HEK293 (cell line): ENCODE results near the gene RNASE4.

ENCODE experiments used
- SP3 ChIP-seq: fragments of 450-650 bp; formaldehyde crosslinking; IDR thresholded peaks from 2 replicates; pipeline ENCODE4 v1.5.1; 2016; ENCODE audit warnings: missing biosample characterization, missing genetic modification characterization
- WT1 ChIP-seq: fragments of 450-650 bp; formaldehyde crosslinking; IDR thresholded peaks from 2 replicates; pipeline ENCODE4 v1.5.1; 2016; ENCODE audit warnings: missing biosample characterization, missing genetic modification characterization
- ZFP3 ChIP-seq: fragments of 450-650 bp; formaldehyde crosslinking; IDR thresholded peaks from 2 replicates; pipeline ENCODE4 v1.5.1; 2016; ENCODE audit warnings: low read depth, missing biosample characterization, missing genetic modification characterization
- ZIC2 ChIP-seq: fragments of 450-650 bp; formaldehyde crosslinking; IDR thresholded peaks from 2 replicates; pipeline ENCODE4 v1.5.1; 2016; ENCODE audit warnings: missing biosample characterization, missing genetic modification characterization
- ZNF114 ChIP-seq: fragments of 450-650 bp; formaldehyde crosslinking; IDR thresholded peaks from 2 replicates; pipeline ENCODE4 v1.5.0; 2017; ENCODE audit warnings: missing biosample characterization, missing genetic modification characterization
- ZNF121 ChIP-seq: fragments of 450-650 bp; formaldehyde crosslinking; IDR thresholded peaks from 2 replicates; pipeline ENCODE4 v1.5.1; 2016; ENCODE audit warnings: missing biosample characterization, missing genetic modification characterization
- ZNF24 ChIP-seq: fragments of 450-650 bp; formaldehyde crosslinking; IDR thresholded peaks from 2 replicates; pipeline ENCODE4 v1.5.1; 2016; ENCODE audit warnings: missing biosample characterization, missing genetic modification characterization
- ZNF394 ChIP-seq: fragments of 450-650 bp; formaldehyde crosslinking; IDR thresholded peaks from 2 replicates; pipeline ENCODE4 v1.5.1; 2016; ENCODE audit warnings: missing biosample characterization, missing genetic modification characterization, mild to moderate bottlenecking, moderate library complexity, borderline replicate concordance
- ZNF426 ChIP-seq: fragments of 450-650 bp; formaldehyde crosslinking; IDR thresholded peaks from 2 replicates; pipeline ENCODE4 v1.5.1; 2017; ENCODE audit warnings: missing biosample characterization, missing genetic modification characterization, mild to moderate bottlenecking, inconsistent platforms, moderate library complexity
- ZNF624 ChIP-seq: fragments of 450-650 bp; formaldehyde crosslinking; IDR thresholded peaks from 2 replicates; pipeline ENCODE4 v1.5.1; 2017; ENCODE audit warnings: missing biosample characterization, missing genetic modification characterization
- ZNF658 ChIP-seq: fragments of 450-650 bp; formaldehyde crosslinking; IDR thresholded peaks from 2 replicates; pipeline ENCODE4; 2016; ENCODE audit warnings: missing biosample characterization, missing genetic modification characterization
- ZNF791 ChIP-seq: fragments of 450-650 bp; formaldehyde crosslinking; IDR thresholded peaks from 2 replicates; pipeline ENCODE4 v1.5.1; 2016; ENCODE audit warnings: missing biosample characterization, missing genetic modification characterization
- TF ChIP-seq, protein P1 (sequence below): sonication (generic); formaldehyde crosslinking; IDR thresholded peaks from 2 replicates; pipeline ENCODE4 v1.8.1; 2022; ENCODE audit warnings: mild to moderate bottlenecking, moderate library complexity, missing genetic modification reagents
- TF ChIP-seq, protein P2 (sequence below): fragments of 450-650 bp; formaldehyde crosslinking; IDR thresholded peaks from 2 replicates; pipeline ENCODE4 v1.5.1; 2016; ENCODE audit warnings: missing biosample characterization, missing genetic modification characterization
- TF ChIP-seq, protein P3 (sequence below): fragments of 450-650 bp; formaldehyde crosslinking; IDR thresholded peaks from 2 replicates; pipeline ENCODE4 v1.5.1; 2016; ENCODE audit warnings: missing biosample characterization, missing genetic modification characterization
- TF ChIP-seq, protein P4 (sequence below): fragments of 450-650 bp; formaldehyde crosslinking; IDR thresholded peaks from 2 replicates; pipeline ENCODE4 v1.5.1; 2017; ENCODE audit warnings: missing biosample characterization, missing genetic modification characterization
- TF ChIP-seq, protein P5 (sequence below): fragments of 450-650 bp; formaldehyde crosslinking; IDR thresholded peaks from 2 replicates; pipeline ENCODE4 v1.5.1; 2016; ENCODE audit warnings: missing biosample characterization, missing genetic modification characterization
- TF ChIP-seq, protein P6 (sequence below): fragments of 450-650 bp; formaldehyde crosslinking; IDR thresholded peaks from 2 replicates; pipeline ENCODE4 v1.5.1; 2016; ENCODE audit warnings: missing biosample characterization, missing genetic modification characterization, borderline replicate concordance
- TF ChIP-seq, protein P7 (sequence below): fragments of 450-650 bp; formaldehyde crosslinking; IDR thresholded peaks from 2 replicates; pipeline ENCODE4 v1.5.1; 2016; ENCODE audit warnings: missing biosample characterization, missing genetic modification characterization
- TF ChIP-seq, protein P8 (sequence below): fragments of 450-650 bp; formaldehyde crosslinking; IDR thresholded peaks from 2 replicates; pipeline ENCODE4 v1.5.1; 2017; ENCODE audit warnings: missing biosample characterization, missing genetic modification characterization
- TF ChIP-seq, protein P9 (sequence below): fragments of 450-650 bp; IDR thresholded peaks from 2 replicates; pipeline ENCODE4 v1.5.1; 2018; ENCODE audit warnings: missing biosample characterization, mild to moderate bottlenecking, missing genetic modification characterization

RNASE4 gene

DNA sequence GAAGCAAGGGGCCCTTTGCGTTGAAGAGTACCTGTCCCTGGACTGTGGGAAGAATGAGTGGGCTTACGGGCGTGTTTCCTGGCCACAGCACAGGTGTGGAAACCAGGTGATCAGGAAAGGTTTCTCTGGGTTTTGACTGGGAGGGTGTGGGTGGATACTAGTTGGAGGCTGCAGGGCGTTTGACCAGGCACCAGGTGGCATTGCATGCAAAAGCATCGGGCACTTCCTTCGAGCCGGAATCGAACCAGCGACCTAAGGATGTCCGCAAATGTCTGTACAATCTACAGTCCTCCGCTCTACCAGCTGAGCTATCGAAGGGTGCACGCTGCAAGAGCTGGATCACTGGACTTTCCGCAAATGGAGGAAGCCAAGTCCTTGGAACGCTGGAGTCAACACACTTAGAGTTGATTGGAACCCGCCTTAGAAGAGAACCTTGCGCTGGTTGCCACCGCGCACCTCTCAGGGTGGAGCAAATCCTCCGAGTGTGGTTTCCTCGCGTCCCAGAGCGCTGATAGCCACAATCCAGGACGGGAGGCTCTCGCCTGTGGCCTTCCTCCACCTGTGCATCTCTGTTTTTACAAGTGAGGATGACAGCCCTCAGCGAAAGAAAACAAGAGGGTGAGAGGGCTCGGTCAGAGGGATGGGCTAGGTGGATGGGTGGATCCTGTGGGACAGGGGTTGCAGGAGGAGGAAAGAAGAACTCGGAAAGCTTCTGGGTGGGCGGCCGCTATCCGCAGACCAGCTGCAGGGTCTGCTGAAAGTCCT lies 21.2 kb upstream of the RNASE4 start (continued):
- TF ChIP-seq, protein P1, sequence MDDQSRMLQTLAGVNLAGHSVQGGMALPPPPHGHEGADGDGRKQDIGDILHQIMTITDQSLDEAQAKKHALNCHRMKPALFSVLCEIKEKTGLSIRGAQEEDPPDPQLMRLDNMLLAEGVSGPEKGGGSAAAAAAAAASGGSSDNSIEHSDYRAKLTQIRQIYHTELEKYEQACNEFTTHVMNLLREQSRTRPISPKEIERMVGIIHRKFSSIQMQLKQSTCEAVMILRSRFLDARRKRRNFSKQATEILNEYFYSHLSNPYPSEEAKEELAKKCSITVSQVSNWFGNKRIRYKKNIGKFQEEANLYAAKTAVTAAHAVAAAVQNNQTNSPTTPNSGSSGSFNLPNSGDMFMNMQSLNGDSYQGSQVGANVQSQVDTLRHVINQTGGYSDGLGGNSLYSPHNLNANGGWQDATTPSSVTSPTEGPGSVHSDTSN (CRISPR knock-in tag) = no peak
- TF ChIP-seq ZNF114 (tag by site-specific recombination) = no peak
- TF ChIP-seq, protein P2, sequence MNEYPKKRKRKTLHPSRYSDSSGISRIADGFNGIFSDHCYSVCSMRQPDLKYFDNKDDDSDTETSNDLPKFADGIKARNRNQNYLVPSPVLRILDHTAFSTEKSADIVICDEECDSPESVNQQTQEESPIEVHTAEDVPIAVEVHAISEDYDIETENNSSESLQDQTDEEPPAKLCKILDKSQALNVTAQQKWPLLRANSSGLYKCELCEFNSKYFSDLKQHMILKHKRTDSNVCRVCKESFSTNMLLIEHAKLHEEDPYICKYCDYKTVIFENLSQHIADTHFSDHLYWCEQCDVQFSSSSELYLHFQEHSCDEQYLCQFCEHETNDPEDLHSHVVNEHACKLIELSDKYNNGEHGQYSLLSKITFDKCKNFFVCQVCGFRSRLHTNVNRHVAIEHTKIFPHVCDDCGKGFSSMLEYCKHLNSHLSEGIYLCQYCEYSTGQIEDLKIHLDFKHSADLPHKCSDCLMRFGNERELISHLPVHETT = peak; percentile 87
- TF ChIP-seq ZNF791 (tag by site-specific recombination) = no peak
- TF ChIP-seq, protein P3, sequence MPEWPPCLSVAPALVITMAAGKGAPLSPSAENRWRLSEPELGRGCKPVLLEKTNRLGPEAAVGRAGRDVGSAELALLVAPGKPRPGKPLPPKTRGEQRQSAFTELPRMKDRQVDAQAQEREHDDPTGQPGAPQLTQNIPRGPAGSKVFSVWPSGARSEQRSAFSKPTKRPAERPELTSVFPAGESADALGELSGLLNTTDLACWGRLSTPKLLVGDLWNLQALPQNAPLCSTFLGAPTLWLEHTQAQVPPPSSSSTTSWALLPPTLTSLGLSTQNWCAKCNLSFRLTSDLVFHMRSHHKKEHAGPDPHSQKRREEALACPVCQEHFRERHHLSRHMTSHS (tag by site-specific recombination) = no peak
- TF ChIP-seq, protein P4, sequence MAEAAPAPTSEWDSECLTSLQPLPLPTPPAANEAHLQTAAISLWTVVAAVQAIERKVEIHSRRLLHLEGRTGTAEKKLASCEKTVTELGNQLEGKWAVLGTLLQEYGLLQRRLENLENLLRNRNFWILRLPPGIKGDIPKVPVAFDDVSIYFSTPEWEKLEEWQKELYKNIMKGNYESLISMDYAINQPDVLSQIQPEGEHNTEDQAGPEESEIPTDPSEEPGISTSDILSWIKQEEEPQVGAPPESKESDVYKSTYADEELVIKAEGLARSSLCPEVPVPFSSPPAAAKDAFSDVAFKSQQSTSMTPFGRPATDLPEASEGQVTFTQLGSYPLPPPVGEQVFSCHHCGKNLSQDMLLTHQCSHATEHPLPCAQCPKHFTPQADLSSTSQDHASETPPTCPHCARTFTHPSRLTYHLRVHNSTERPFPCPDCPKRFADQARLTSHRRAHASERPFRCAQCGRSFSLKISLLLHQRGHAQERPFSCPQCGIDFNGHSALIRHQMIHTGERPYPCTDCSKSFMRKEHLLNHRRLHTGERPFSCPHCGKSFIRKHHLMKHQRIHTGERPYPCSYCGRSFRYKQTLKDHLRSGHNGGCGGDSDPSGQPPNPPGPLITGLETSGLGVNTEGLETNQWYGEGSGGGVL = peak; percentile 94
- TF ChIP-seq ZNF658 (tag by site-specific recombination) = no peak
- TF ChIP-seq, protein P5, sequence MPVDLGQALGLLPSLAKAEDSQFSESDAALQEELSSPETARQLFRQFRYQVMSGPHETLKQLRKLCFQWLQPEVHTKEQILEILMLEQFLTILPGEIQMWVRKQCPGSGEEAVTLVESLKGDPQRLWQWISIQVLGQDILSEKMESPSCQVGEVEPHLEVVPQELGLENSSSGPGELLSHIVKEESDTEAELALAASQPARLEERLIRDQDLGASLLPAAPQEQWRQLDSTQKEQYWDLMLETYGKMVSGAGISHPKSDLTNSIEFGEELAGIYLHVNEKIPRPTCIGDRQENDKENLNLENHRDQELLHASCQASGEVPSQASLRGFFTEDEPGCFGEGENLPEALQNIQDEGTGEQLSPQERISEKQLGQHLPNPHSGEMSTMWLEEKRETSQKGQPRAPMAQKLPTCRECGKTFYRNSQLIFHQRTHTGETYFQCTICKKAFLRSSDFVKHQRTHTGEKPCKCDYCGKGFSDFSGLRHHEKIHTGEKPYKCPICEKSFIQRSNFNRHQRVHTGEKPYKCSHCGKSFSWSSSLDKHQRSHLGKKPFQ = no peak
- TF ChIP-seq, protein P6, sequence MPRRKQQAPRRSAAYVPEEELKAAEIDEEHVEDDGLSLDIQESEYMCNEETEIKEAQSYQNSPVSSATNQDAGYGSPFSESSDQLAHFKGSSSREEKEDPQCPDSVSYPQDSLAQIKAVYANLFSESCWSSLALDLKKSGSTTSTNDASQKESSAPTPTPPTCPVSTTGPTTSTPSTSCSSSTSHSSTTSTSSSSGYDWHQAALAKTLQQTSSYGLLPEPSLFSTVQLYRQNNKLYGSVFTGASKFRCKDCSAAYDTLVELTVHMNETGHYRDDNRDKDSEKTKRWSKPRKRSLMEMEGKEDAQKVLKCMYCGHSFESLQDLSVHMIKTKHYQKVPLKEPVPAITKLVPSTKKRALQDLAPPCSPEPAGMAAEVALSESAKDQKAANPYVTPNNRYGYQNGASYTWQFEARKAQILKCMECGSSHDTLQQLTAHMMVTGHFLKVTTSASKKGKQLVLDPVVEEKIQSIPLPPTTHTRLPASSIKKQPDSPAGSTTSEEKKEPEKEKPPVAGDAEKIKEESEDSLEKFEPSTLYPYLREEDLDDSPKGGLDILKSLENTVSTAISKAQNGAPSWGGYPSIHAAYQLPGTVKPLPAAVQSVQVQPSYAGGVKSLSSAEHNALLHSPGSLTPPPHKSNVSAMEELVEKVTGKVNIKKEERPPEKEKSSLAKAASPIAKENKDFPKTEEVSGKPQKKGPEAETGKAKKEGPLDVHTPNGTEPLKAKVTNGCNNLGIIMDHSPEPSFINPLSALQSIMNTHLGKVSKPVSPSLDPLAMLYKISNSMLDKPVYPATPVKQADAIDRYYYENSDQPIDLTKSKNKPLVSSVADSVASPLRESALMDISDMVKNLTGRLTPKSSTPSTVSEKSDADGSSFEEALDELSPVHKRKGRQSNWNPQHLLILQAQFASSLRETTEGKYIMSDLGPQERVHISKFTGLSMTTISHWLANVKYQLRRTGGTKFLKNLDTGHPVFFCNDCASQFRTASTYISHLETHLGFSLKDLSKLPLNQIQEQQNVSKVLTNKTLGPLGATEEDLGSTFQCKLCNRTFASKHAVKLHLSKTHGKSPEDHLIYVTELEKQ = peak; percentile 61; the same call in 1 of the 2 replicates
- peak; percentile 47; the same call in 1 of the 2 replicates for TF ChIP-seq WT1
- peak; percentile 84 for TF ChIP-seq ZNF394 (tag by site-specific recombination)
- peak; percentile 96 for TF ChIP-seq ZNF24 (tag by site-specific recombination)
- no peak for TF ChIP-seq ZNF121 (tag by site-specific recombination)
- TF ChIP-seq, protein P7, sequence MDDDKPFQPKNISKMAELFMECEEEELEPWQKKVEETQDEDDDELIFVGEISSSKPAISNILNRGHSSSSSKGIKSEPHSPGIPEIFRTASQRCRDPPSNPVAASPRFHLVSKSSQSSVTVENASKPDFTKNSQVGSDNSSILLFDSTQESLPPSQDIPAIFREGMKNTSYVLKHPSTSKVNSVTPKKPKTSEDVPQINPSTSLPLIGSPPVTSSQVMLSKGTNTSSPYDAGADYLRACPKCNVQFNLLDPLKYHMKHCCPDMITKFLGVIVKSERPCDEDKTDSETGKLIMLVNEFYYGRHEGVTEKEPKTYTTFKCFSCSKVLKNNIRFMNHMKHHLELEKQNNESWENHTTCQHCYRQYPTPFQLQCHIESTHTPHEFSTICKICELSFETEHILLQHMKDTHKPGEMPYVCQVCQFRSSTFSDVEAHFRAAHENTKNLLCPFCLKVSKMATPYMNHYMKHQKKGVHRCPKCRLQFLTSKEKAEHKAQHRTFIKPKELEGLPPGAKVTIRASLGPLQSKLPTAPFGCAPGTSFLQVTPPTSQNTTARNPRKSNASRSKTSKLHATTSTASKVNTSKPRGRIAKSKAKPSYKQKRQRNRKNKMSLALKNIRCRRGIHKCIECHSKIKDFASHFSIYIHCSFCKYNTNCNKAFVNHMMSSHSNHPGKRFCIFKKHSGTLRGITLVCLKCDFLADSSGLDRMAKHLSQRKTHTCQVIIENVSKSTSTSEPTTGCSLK = no peak
- TF ChIP-seq, protein P8, sequence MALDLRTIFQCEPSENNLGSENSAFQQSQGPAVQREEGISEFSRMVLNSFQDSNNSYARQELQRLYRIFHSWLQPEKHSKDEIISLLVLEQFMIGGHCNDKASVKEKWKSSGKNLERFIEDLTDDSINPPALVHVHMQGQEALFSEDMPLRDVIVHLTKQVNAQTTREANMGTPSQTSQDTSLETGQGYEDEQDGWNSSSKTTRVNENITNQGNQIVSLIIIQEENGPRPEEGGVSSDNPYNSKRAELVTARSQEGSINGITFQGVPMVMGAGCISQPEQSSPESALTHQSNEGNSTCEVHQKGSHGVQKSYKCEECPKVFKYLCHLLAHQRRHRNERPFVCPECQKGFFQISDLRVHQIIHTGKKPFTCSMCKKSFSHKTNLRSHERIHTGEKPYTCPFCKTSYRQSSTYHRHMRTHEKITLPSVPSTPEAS (tag by site-specific recombination) = no peak; the same call in 1 of the 2 replicates
- TF ChIP-seq SP3 (tag by site-specific recombination) = peak; percentile 67
- no peak for TF ChIP-seq ZIC2 (tag by site-specific recombination)
- no peak for TF ChIP-seq ZNF426 (tag by site-specific recombination)
- TF ChIP-seq ZFP3 (tag by site-specific recombination) = no peak
- no peak; the same call in 1 of the 2 replicates for TF ChIP-seq ZNF624 (tag by site-specific recombination)
- TF ChIP-seq, protein P9, sequence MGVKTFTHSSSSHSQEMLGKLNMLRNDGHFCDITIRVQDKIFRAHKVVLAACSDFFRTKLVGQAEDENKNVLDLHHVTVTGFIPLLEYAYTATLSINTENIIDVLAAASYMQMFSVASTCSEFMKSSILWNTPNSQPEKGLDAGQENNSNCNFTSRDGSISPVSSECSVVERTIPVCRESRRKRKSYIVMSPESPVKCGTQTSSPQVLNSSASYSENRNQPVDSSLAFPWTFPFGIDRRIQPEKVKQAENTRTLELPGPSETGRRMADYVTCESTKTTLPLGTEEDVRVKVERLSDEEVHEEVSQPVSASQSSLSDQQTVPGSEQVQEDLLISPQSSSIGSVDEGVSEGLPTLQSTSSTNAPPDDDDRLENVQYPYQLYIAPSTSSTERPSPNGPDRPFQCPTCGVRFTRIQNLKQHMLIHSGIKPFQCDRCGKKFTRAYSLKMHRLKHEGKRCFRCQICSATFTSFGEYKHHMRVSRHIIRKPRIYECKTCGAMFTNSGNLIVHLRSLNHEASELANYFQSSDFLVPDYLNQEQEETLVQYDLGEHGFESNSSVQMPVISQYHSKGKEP (tag by site-specific recombination) = peak; percentile 83
